H1 (cell line): ENCODE results near the gene NUP62CL.

Experiments used
- EP300 ChIP-seq, 2 experiments: IDR thresholded peaks; 1 replicate in 1 of 2; 2 replicates in 1 of 2; pipeline ENCODE4 v1.6.1; 2011 to 2012; ENCODE audit warnings: low read depth in 2 of 2, low read length in 2 of 2, mild to moderate bottlenecking in 2 of 2, borderline replicate concordance in 1 of 2, inconsistent platforms in 1 of 2, moderate library complexity in 1 of 2
- POLR2A ChIP-seq, 2 experiments: IDR thresholded peaks; 1 replicate in 1 of 2; 2 replicates in 1 of 2; pipeline ENCODE4 v1.6.1; 2011; ENCODE audit warnings: low read depth in 2 of 2, low read length in 2 of 2, mild to moderate bottlenecking in 2 of 2; ENCODE audit errors: control extremely low read depth in 1 of 2
- POLR2AphosphoS5 ChIP-seq: IDR thresholded peaks from 2 replicates; pipeline ENCODE4 v1.6.1; 2011; ENCODE audit warnings: low read depth, low read length

DNA sequence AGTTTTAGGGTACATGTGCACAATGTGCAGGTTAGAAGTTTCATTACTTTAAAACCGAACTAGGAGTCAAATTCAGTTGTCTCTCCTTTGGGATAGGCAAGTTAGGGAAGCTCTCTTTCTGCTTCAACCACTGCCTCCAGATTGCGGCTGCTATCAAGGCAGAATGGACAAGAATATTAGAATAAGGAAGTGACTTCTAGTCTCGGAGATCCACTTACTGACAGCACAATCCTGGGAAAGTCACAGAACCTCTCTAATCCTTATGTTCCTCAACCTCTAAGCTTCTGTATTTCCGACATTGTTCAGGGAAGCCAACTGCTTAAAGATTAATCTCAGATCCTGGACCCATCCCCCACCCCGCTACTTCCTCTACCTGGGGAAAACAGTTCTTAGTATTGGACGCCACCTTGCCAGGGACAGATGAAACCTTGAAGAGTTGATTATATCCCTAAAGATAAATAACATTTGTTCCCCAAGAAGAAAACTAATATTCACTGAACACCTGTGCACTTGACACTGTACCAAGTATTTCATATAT, 2.1 kb downstream of the NUP62CL start:
- TF ChIP-seq EP300 (IDR thresholded peaks at IDR 0.05; ENCODE audit: borderline replicate concordance in 1 of 2, low read depth in 2 of 2, low read length in 2 of 2) (no peak), POLR2A (IDR thresholded peaks at IDR 0.05; ENCODE audit: control extremely low read depth in 1 of 2, low read depth in 2 of 2, low read length in 2 of 2) (no peak), POLR2AphosphoS5 (no peak)
